Renal cortical epithelial cell (primary cell): Measurements from ENCODE around the gene EHMT1. TPM values are rescaled to one million over a fixed set of nuclear protein-coding genes. Genes with fewer than 3 reads are reported as not detected.
"Not testable (repeated sequence)": the region's sequence is repeated elsewhere in the genome, so short reads cannot be mapped to it uniquely, and the experiment has no call there.

ENCODE experiments used
- DNase-seq: peaks from one replicate; pipeline ENCODE4 v3.0.0-alpha.2; 2011; ENCODE audit warnings: low read depth
- total RNA-seq: library from RNA; depleted of rRNA; stranded (reverse); fragments of >200 nt; gene quantifications from 2 replicates; pipeline ENCODE4 v1.2.3, GENCODE V29; 2014

Gene EHMT1
- total RNA-seq, 1 donor from 2014 or later, result 92.8 TPM

- DNase-seq, result no peak
These were observed 99.0 kb downstream of the EHMT1 start for GRCh38 chr9:137717776-137718327.

GRCh38 chr9:137719194-137719593 is 100.4 kb downstream of the EHMT1 start:
- no peak for DNase-seq

GRCh38 chr9:137720571-137721110 is 101.8 kb downstream of the EHMT1 start:
- DNase-seq, result no peak

- DNase-seq, result no peak
These were observed 102.7 kb downstream of the EHMT1 start for GRCh38 chr9:137721479-137721878.

GRCh38 chr9:137721899-137722298 is 103.1 kb downstream of the EHMT1 start:
- DNase-seq, result no peak

GRCh38 chr9:137722481-137722880 is 103.7 kb downstream of the EHMT1 start:
- DNase-seq, result no peak

GRCh38 chr9:137723356-137723755 is 104.6 kb downstream of the EHMT1 start:
- DNase-seq, result not testable (repeated sequence)

- peak; percentile 19 for DNase-seq
These were observed 105.1 kb downstream of the EHMT1 start for GRCh38 chr9:137723783-137724445.

- DNase-seq, result no peak
These were observed 106.0 kb downstream of the EHMT1 start for GRCh38 chr9:137724818-137725240.

- no peak for DNase-seq
These were observed 106.8 kb downstream of the EHMT1 start for GRCh38 chr9:137725598-137725997.

- DNase-seq, result not testable (repeated sequence)
These were observed 107.5 kb downstream of the EHMT1 start for GRCh38 chr9:137726336-137726735.

- DNase-seq, result no peak
These were observed 108.0 kb downstream of the EHMT1 start for GRCh38 chr9:137726764-137727163.

- no peak for DNase-seq
These were observed 108.9 kb downstream of the EHMT1 start for GRCh38 chr9:137727716-137728115.

- DNase-seq, result peak; percentile 20
These were observed 109.9 kb downstream of the EHMT1 start for GRCh38 chr9:137728444-137729311.

GRCh38 chr9:137731216-137731946 is 112.6 kb downstream of the EHMT1 start:
- no peak for DNase-seq

- DNase-seq, result no peak
These were observed 113.4 kb downstream of the EHMT1 start for GRCh38 chr9:137731947-137732813.

GRCh38 chr9:137733429-137733828 is 114.6 kb downstream of the EHMT1 start:
- DNase-seq, result no peak

GRCh38 chr9:137734181-137734580 is 115.4 kb downstream of the EHMT1 start:
- no peak for DNase-seq

GRCh38 chr9:137738182-137738696 is 119.4 kb downstream of the EHMT1 start:
- not testable (repeated sequence) for DNase-seq

GRCh38 chr9:137738703-137739102 is 119.9 kb downstream of the EHMT1 start:
- DNase-seq, result no peak
